Fibroblast of lung (primary cell): ENCODE data around the gene TBC1D22B. TPM values are rescaled to one million over a fixed set of nuclear protein-coding genes. Genes with fewer than 3 reads are reported as not detected.

Experiments
- DNase-seq, 2 donors: peaks; one replicate each; pipeline versions ENCODE4 v3.0.0 to v3.0.0-alpha.2; 2010; ENCODE audit warnings: low read depth in 2 of 2
- H2AFZ ChIP-seq: 2 replicates; pipeline ENCODE4 v1.5.1; 2012; ENCODE audit warnings: low read length, control low read depth, inconsistent platforms
- H3K27ac ChIP-seq: 2 replicates; pipeline ENCODE4 v1.5.1; 2011; ENCODE audit warnings: low read length, control low read depth; ENCODE audit not compliant: insufficient read depth
- H3K27me3 ChIP-seq: 2 replicates; pipeline ENCODE4 v1.5.1; 2011; ENCODE audit warnings: mild to moderate bottlenecking, low read length; ENCODE audit not compliant: control insufficient read depth, insufficient read depth
- H3K36me3 ChIP-seq: 2 replicates; pipeline ENCODE4 v1.5.1; 2011; ENCODE audit warnings: low read length; ENCODE audit not compliant: control insufficient read depth, insufficient read depth
- H3K4me1 ChIP-seq: 2 replicates; pipeline ENCODE4 v1.5.1; 2011; ENCODE audit warnings: low read length; ENCODE audit not compliant: control insufficient read depth, insufficient read depth; ENCODE audit errors: extremely low read depth
- H3K4me2 ChIP-seq: 2 replicates; pipeline ENCODE4 v1.5.1; 2011; ENCODE audit warnings: low read length, control low read depth; ENCODE audit not compliant: insufficient read depth; ENCODE audit errors: extremely low read depth
- H3K4me3 ChIP-seq, 4 experiments: fragments of 200-600 bp in 1 of 4; sonication (generic) in 1 of 4; replicated peaks in 1 of 4; 2 replicates each; pipeline ENCODE4 v1.5.1; 2011 to 2016; ENCODE audit warnings: low read length in 4 of 4, low read depth in 3 of 4, mild to moderate bottlenecking in 3 of 4, control low read depth in 2 of 4, inconsistent platforms in 1 of 4, mixed read lengths in 1 of 4; ENCODE audit not compliant: insufficient read depth in 1 of 4; ENCODE audit errors: control extremely low read depth in 1 of 4
- H3K79me2 ChIP-seq: 2 replicates; pipeline ENCODE4 v1.5.1; 2012; ENCODE audit warnings: mild to moderate bottlenecking, low read length, inconsistent platforms; ENCODE audit not compliant: control insufficient read depth, insufficient read depth
- H3K9ac ChIP-seq: 2 replicates; pipeline ENCODE4 v1.5.1; 2011; ENCODE audit warnings: mild to moderate bottlenecking, low read length, control low read depth; ENCODE audit not compliant: insufficient read depth
- H3K9me3 ChIP-seq: 2 replicates; pipeline ENCODE4 v1.5.1; 2012; ENCODE audit warnings: low read depth, low read length; ENCODE audit not compliant: control insufficient read depth, insufficient read depth
- H4K20me1 ChIP-seq: 2 replicates; pipeline ENCODE4 v1.5.1; 2011; ENCODE audit warnings: low read length; ENCODE audit not compliant: control insufficient read depth, insufficient read depth; ENCODE audit errors: extremely low read depth
- EZH2 ChIP-seq: IDR thresholded peaks from 2 replicates; pipeline ENCODE4 v1.5.1; 2012; ENCODE audit warnings: low read length, control low read depth, mild to moderate bottlenecking; ENCODE audit errors: missing control alignments
- polyA plus RNA-seq, 2 donors: library from polyadenylated mRNA; depleted of rRNA in 1 of 2; stranded (reverse) in 1 of 2; unstranded in 1 of 2; fragments of >200 nt; gene quantifications; 2 replicates each; pipeline ENCODE4 v1.2.1, GENCODE V29; 2011 to 2012; ENCODE audit warnings: missing spikeins in 1 of 2
- total RNA-seq: library from RNA; depleted of rRNA; stranded (reverse); fragments of >200 nt; gene quantifications from 2 replicates; pipeline ENCODE4 v1.2.1, GENCODE V29; 2014
- TF ChIP-seq, protein P1 (sequence below), 2 donors: IDR thresholded peaks in 1 of 2; conservative IDR thresholded peaks in 1 of 2; 1 replicate in 1 of 2; 2 replicates in 1 of 2; pipeline ENCODE4 v1.5.1; 2011 to 2012; ENCODE audit warnings: low read length in 2 of 2, control low read depth in 1 of 2, inconsistent platforms in 1 of 2, low read depth in 1 of 2, mild to moderate bottlenecking in 1 of 2

Gene TBC1D22B
- total and polyA plus RNA-seq, 2 donors (not counting 1 experiment from before 2014, with no cell fraction given) = 6.3 to 9.7 TPM

DNA sequence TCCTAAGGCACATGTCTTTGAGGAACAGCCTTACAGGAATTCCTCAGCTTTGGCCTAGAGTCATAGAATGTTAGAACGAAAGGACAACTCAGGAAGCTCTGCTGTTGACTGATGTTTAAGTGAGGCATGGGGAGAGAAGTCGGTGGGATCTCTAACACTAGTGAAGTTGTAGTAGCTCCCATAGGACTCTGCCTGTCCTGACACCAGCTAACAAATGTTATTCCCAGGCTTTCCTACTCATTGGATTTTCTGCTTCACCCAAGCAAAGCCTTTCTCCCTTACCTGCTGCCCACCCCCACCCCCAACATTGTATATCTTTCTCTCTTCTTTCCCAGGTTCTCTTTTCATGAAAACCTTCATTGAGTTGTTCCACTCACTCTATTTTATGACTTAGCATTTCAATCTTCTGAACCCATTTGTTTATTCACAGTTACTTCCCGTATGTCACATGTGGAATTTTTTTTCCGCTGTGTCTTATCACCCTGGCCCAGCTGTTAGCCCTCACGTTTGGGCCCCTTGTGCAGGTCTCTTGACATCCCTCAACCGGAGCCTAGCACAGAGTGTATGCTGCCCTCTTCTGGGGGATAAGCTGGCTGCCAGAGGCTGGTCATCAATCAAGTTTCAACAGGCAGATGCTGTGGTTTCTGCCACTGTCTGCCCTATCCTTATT is 57.0 kb downstream of the TBC1D22B start:
- no peak overlapping the region for H3K4me3 ChIP-seq
- DNase-seq = peak; percentile 46 to 60
- TF ChIP-seq, protein P1, sequence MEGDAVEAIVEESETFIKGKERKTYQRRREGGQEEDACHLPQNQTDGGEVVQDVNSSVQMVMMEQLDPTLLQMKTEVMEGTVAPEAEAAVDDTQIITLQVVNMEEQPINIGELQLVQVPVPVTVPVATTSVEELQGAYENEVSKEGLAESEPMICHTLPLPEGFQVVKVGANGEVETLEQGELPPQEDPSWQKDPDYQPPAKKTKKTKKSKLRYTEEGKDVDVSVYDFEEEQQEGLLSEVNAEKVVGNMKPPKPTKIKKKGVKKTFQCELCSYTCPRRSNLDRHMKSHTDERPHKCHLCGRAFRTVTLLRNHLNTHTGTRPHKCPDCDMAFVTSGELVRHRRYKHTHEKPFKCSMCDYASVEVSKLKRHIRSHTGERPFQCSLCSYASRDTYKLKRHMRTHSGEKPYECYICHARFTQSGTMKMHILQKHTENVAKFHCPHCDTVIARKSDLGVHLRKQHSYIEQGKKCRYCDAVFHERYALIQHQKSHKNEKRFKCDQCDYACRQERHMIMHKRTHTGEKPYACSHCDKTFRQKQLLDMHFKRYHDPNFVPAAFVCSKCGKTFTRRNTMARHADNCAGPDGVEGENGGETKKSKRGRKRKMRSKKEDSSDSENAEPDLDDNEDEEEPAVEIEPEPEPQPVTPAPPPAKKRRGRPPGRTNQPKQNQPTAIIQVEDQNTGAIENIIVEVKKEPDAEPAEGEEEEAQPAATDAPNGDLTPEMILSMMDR (conservative IDR thresholded peaks at IDR 0.05 in 1 of 2, IDR thresholded peaks at IDR 0.05 in 1 of 2; ENCODE audit: low read depth in 1 of 2, low read length in 2 of 2) = peak; percentile 26 to 62
- TF ChIP-seq EZH2 = no peak
- no peaks in the 10 kb centered on the region for H3K9me3 ChIP-seq
- peaks cover 10% of the 10 kb centered on the region for H3K36me3 ChIP-seq
- H3K27ac ChIP-seq = no peak overlapping the region
- H3K4me2 ChIP-seq = no peak overlapping the region
- no peaks in the 10 kb centered on the region for H3K27me3 ChIP-seq
- no peak overlapping the region for H3K9ac ChIP-seq
- no peaks in the 10 kb centered on the region for H4K20me1 ChIP-seq
- H3K4me1 ChIP-seq = no peaks in the 10 kb centered on the region
- H3K79me2 ChIP-seq = no peaks in the 10 kb centered on the region
- H2AFZ ChIP-seq = no peak overlapping the region

DNA sequence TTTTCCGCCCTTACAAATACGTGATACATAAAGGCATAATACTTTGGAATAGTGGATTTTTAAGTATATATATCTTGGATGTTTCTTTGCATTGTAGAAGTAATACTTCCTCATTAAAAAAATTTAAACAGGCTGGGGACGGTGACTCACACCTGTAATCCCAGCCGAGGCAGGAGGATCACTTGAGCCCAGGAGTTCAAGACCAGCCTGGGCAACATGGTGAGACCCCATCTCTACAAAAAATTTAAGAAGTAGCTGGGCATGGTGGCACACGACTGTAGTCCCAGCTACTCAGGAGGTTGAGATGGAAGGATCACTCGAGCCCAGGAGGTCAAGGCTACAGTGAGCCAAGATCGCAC is 57.6 kb downstream of the TBC1D22B start:
- TF ChIP-seq, protein P1 (conservative IDR thresholded peaks at IDR 0.05 in 1 of 2, IDR thresholded peaks at IDR 0.05 in 1 of 2; ENCODE audit: low read depth in 1 of 2, low read length in 2 of 2) = no peak
- no peak for TF ChIP-seq EZH2
- H3K4me1 ChIP-seq = no peaks in the 10 kb centered on the region

DNA sequence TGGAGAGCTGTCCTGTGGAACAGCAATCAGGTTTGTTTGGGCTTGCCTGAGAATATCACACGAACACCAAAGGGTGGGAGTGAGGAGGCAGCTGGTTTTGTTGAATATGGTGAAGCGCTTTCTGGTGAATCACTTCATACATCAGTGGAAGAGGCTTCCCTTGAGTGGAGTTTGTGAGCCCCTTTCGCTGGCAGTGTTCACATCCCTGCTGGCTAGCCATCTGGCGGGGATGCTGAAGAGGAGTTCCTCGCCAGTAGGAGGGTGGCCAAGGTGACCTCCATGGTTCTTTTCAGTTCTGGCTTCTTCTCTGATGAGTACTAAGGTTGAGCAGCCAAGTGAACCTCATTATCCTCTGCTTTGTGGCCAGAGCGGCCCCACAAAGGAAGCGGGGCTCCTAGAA is 58.5 kb downstream of the TBC1D22B start:
- H3K4me2 ChIP-seq = no peak overlapping the region
- peaks cover 10% of the 10 kb centered on the region for H3K36me3 ChIP-seq
- H2AFZ ChIP-seq = no peak overlapping the region
- DNase-seq = peak in 1 of 2 donors; percentile 25
- no peak overlapping the region for H3K9ac ChIP-seq
- no peaks in the 10 kb centered on the region for H3K4me1 ChIP-seq
- no peak for TF ChIP-seq EZH2
- TF ChIP-seq, protein P1 (conservative IDR thresholded peaks at IDR 0.05 in 1 of 2, IDR thresholded peaks at IDR 0.05 in 1 of 2; ENCODE audit: low read depth in 1 of 2, low read length in 2 of 2) = no peak
- no peaks in the 10 kb centered on the region for H3K27me3 ChIP-seq
- H3K9me3 ChIP-seq = no peaks in the 10 kb centered on the region
- no peaks in the 10 kb centered on the region for H3K79me2 ChIP-seq
- no peak overlapping the region for H3K27ac ChIP-seq
- no peak overlapping the region for H3K4me3 ChIP-seq
- no peaks in the 10 kb centered on the region for H4K20me1 ChIP-seq

More for the DNA sequence above, 57.6 kb downstream of the TBC1D22B start:
- no peaks in the 10 kb centered on the region for H3K9me3 ChIP-seq
- peaks cover 10% of the 10 kb centered on the region for H3K36me3 ChIP-seq
- no peaks in the 10 kb centered on the region for H3K27me3 ChIP-seq
- H3K4me2 ChIP-seq = no peak overlapping the region
- no peak overlapping the region for H3K4me3 ChIP-seq
- H3K9ac ChIP-seq = no peak overlapping the region
- DNase-seq = no peak
- H3K27ac ChIP-seq = no peak overlapping the region
- H2AFZ ChIP-seq = no peak overlapping the region
- no peaks in the 10 kb centered on the region for H3K79me2 ChIP-seq
- H4K20me1 ChIP-seq = no peaks in the 10 kb centered on the region
